Fibroblast of lung (primary cell): ENCODE data around the gene KRTAP4-1.

Experiments used
- EZH2 ChIP-seq: IDR thresholded peaks from 2 replicates; pipeline ENCODE4 v1.5.1; 2012; ENCODE audit warnings: low read length, control low read depth, mild to moderate bottlenecking; ENCODE audit errors: missing control alignments
- TF ChIP-seq, protein P1 (sequence below), 2 donors: IDR thresholded peaks in 1 of 2; conservative IDR thresholded peaks in 1 of 2; 1 replicate in 1 of 2; 2 replicates in 1 of 2; pipeline ENCODE4 v1.5.1; 2011 to 2012; ENCODE audit warnings: low read length in 2 of 2, control low read depth in 1 of 2, inconsistent platforms in 1 of 2, low read depth in 1 of 2, mild to moderate bottlenecking in 1 of 2

DNA sequence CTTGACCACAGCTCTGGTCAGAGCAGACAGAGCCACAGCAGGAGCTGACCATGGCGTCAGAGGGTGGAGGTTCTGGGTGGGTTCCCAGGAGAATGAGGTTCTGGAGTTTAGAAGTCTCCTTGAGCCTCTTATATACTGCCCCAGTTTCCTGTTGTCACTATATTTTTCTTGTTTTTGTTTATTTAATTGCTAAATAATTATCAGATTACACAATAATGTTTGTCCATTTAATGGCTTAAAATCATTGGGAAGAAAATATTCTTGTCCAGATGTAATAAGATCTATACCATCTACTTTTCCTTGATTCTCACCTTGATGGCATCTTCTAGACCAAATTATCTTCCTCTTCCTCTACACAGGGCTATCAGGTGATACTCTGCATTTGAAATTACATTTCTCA lies 16.6 kb downstream of the KRTAP4-1 start, which contains the start of gene KRTAP4-3:
- TF ChIP-seq, protein P1, sequence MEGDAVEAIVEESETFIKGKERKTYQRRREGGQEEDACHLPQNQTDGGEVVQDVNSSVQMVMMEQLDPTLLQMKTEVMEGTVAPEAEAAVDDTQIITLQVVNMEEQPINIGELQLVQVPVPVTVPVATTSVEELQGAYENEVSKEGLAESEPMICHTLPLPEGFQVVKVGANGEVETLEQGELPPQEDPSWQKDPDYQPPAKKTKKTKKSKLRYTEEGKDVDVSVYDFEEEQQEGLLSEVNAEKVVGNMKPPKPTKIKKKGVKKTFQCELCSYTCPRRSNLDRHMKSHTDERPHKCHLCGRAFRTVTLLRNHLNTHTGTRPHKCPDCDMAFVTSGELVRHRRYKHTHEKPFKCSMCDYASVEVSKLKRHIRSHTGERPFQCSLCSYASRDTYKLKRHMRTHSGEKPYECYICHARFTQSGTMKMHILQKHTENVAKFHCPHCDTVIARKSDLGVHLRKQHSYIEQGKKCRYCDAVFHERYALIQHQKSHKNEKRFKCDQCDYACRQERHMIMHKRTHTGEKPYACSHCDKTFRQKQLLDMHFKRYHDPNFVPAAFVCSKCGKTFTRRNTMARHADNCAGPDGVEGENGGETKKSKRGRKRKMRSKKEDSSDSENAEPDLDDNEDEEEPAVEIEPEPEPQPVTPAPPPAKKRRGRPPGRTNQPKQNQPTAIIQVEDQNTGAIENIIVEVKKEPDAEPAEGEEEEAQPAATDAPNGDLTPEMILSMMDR (conservative IDR thresholded peaks at IDR 0.05 in 1 of 2, IDR thresholded peaks at IDR 0.05 in 1 of 2; ENCODE audit: low read depth in 1 of 2, low read length in 2 of 2) = no peak
- TF ChIP-seq EZH2 = no peak
